GM12873 (cell line): ENCODE measurements around the gene DMXL1.

Source experiments
- TF ChIP-seq, protein P1 (sequence below): IDR thresholded peaks from 2 replicates; pipeline ENCODE4 v1.5.1; 2012; ENCODE audit warnings: low read depth, mild to moderate bottlenecking, moderate library complexity, low read length, control low read depth; ENCODE audit not compliant: insufficient read depth; ENCODE audit errors: missing control alignments

The DMXL1 gene

DNA sequence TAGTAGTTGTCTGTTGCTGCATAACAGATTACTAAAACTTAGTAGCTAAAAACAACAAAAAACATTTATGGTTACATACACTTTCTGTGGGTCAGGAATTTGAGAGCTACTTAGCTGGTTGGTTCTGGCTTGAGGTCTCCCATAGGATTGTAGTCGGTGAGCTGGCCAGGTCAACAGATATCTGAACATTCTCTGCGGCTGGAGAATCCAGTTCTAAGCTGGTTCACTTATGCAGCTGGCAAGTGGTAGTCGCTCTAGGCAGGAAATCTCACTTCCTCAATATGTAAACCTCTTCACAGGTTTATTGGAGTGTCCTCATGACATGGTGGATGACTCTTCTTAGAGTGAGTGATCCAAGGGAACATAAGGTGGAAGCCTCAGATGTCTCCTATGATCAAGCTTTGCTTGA is 219.3 kb downstream of the DMXL1 start:
- TF ChIP-seq, protein P1, sequence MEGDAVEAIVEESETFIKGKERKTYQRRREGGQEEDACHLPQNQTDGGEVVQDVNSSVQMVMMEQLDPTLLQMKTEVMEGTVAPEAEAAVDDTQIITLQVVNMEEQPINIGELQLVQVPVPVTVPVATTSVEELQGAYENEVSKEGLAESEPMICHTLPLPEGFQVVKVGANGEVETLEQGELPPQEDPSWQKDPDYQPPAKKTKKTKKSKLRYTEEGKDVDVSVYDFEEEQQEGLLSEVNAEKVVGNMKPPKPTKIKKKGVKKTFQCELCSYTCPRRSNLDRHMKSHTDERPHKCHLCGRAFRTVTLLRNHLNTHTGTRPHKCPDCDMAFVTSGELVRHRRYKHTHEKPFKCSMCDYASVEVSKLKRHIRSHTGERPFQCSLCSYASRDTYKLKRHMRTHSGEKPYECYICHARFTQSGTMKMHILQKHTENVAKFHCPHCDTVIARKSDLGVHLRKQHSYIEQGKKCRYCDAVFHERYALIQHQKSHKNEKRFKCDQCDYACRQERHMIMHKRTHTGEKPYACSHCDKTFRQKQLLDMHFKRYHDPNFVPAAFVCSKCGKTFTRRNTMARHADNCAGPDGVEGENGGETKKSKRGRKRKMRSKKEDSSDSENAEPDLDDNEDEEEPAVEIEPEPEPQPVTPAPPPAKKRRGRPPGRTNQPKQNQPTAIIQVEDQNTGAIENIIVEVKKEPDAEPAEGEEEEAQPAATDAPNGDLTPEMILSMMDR: no peak

GRCh38 chr5:119290607-119291006 is 219.7 kb downstream of the DMXL1 start:
- TF ChIP-seq, protein P1: no peak

DNA sequence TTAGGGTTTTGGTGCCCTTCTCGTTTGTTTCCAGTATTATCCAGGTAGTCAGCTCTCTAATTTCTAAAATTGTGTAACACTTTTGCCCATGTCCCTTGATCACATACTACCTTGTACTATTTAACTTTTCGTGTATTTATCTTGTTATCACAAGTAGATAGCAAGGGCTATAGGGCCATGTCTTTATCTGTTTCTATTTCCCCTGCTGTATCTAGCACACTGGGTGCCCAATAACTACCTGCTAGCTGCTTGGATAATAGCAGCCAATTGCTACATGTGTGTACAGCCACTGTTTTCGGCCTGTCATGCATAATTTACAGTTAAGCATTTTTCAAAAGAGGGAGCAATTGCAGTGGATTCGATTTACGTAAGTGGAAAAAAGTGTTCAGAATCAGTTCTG is 220.2 kb downstream of the DMXL1 start:
- TF ChIP-seq, protein P1: no peak

DNA sequence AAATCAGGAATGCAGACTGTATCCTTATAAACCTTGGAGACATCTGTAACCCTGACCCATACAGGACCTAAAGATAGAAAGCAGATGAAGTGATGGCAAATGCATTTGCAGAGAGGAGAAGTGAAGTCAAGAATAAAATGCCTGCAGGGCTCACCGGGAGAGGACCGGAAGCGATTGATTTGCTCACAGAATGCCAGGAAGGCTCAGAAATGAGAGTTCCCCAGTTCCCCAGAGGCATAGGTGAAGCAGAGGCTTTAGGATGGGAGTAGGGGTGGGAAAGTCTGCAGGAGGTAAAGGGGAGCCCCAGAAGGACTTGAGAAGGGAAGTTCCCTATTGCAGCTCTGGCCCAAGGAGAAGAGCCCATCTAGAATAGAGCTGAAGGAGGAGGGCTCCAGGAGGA is 221.0 kb downstream of the DMXL1 start:
- TF ChIP-seq, protein P1: no peak

DNA sequence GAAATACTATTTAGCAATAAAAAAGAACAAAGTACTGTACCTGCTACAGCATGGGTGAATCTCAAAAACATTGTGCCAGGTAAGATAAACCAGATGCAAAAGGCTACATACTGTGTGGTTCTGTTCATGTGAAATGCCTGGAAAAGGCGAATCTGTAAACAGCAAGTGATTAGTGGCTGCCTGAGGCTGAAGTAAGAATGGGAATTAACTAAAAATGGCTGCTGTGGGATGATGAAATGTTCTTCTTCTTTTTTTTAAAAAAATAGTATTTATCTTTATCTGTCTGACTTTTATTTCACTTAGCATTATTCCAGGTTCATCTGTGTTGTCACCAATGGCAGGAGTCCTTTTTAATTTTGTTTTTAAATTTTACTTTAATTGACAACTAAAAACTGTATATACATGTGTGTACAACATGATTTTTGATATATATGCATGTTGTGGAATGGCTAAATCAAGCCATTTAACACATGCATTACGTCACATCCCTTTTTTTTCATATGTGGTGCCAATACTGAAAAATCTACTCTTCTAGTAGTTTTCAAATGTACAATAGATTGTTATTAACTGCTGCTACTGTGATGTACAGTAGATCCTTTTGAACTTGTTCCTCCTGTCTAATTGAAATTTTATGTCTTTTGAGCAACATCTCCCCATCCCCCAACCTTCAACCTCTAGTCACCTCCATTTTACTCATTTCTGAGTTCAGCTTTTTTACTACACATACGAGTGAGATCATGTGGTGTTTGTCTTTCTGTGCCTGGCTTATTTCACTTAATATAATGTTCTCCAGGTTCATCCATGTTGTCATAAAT is 222.0 kb downstream of the DMXL1 start:
- TF ChIP-seq, protein P1: no peak

GRCh38 chr5:119293516-119293829 is 222.6 kb downstream of the DMXL1 start:
- TF ChIP-seq, protein P1: no peak
